ENCODE results near the gene NFIX.

GRCh38 chr19:13083008-13083404, 87.7 kb downstream of the NFIX start:
- TF ChIP-seq CTCF (IDR thresholded peaks at IDR 0.05) (no peak), POLR2A (IDR thresholded peaks at IDR 0.05) (no peak)
